Measurements from ENCODE around the gene ARL1.

DNA sequence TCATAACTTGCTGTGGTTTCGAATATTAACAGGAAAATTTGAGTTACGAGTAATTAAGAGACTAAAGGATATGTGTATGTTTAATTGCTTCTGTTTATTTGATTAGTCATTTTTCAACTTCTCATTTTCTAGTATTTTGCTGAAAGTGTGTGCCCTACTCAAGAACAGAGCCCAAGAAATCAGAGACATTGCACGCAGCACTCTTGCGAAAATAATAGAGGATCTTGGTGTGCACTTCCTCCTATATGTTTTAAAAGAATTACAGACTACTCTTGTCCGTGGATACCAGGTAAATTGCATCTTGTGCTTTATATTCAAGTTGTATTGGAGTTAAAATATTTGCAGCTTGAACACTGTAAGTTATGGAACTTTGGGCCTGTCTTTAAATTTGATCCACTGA is 50.8 kb downstream of the ARL1 start:
- TF ChIP-seq, protein P1, sequence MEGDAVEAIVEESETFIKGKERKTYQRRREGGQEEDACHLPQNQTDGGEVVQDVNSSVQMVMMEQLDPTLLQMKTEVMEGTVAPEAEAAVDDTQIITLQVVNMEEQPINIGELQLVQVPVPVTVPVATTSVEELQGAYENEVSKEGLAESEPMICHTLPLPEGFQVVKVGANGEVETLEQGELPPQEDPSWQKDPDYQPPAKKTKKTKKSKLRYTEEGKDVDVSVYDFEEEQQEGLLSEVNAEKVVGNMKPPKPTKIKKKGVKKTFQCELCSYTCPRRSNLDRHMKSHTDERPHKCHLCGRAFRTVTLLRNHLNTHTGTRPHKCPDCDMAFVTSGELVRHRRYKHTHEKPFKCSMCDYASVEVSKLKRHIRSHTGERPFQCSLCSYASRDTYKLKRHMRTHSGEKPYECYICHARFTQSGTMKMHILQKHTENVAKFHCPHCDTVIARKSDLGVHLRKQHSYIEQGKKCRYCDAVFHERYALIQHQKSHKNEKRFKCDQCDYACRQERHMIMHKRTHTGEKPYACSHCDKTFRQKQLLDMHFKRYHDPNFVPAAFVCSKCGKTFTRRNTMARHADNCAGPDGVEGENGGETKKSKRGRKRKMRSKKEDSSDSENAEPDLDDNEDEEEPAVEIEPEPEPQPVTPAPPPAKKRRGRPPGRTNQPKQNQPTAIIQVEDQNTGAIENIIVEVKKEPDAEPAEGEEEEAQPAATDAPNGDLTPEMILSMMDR (IDR thresholded peaks at IDR 0.05 in 2 of 3, conservative IDR thresholded peaks at IDR 0.05 in 1 of 3; ENCODE audit: borderline replicate concordance in 1 of 3, insufficient read depth in 1 of 3, low read depth in 2 of 3, low read length in 2 of 3) = no peak
- TF ChIP-seq FOSL1 (IDR thresholded peaks at IDR 0.05; ENCODE audit: low read depth) (no peak), RAD21 (IDR thresholded peaks at IDR 0.05; ENCODE audit: low read depth) (no peak), POLR2A (IDR thresholded peaks at IDR 0.05; ENCODE audit: borderline replicate concordance, extremely low read depth, insufficient read depth, insufficient read length) (no peak), ELF1 (IDR thresholded peaks at IDR 0.05; ENCODE audit: borderline replicate concordance, low read depth) (no peak)
